Testis (tissue), 2 donors: ENCODE measurements around the gene FGGY.

Experiments used
- POLR2A ChIP-seq: fragments of 450-650 bp; IDR thresholded peaks from one replicate; pipeline ENCODE4 v1.6.1; 2017; ENCODE audit warnings: antibody characterized with exemption, mild to moderate bottlenecking, moderate library complexity
- TF ChIP-seq, protein P1 (sequence below), 3 experiments: fragments of 450-650 bp in 2 of 3; fragments of 200-600 bp in 1 of 3; sonication (generic) in 1 of 3; IDR thresholded peaks; one replicate each; pipeline ENCODE4 v1.5.1; 2016 to 2019; ENCODE audit warnings: antibody characterized with exemption in 3 of 3, mild to moderate bottlenecking in 2 of 3, moderate library complexity in 1 of 3

DNA sequence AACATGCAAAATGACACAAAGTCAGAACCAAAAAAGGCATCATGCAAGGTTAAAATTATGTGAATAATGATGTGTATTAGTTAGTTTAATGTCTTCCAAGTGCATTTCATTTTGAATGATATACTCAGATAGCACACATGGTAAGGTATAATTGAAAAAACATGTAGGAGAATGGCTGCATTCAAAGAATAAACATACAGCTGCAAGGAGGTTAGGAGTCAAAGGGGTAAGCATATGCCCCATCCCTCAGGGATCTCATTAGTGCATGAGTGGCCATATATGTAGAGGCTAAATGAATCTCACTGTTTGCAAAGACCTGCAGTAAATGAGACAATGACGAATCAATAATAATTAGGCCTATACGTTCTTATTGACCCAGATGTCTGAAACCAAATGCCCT is 338.2 kb downstream of the FGGY start:
- TF ChIP-seq, protein P1, sequence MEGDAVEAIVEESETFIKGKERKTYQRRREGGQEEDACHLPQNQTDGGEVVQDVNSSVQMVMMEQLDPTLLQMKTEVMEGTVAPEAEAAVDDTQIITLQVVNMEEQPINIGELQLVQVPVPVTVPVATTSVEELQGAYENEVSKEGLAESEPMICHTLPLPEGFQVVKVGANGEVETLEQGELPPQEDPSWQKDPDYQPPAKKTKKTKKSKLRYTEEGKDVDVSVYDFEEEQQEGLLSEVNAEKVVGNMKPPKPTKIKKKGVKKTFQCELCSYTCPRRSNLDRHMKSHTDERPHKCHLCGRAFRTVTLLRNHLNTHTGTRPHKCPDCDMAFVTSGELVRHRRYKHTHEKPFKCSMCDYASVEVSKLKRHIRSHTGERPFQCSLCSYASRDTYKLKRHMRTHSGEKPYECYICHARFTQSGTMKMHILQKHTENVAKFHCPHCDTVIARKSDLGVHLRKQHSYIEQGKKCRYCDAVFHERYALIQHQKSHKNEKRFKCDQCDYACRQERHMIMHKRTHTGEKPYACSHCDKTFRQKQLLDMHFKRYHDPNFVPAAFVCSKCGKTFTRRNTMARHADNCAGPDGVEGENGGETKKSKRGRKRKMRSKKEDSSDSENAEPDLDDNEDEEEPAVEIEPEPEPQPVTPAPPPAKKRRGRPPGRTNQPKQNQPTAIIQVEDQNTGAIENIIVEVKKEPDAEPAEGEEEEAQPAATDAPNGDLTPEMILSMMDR (IDR thresholded peaks at IDR 0.05) = no peak
- no peak for TF ChIP-seq POLR2A
